HFF-Myc (cell line): ENCODE measurements around the gene ING3.
A peak's percentile ranks its signal among the peaks of the same experiment; 100 is the strongest.

ENCODE experiments used
- DNase-seq: peaks from one replicate; pipeline ENCODE4 v3.0.0-alpha.2; 2011; ENCODE audit warnings: low read depth; ENCODE audit errors: extremely low read depth
- H3K4me3 ChIP-seq: replicated peaks from 2 replicates; pipeline ENCODE4 v1.5.1; 2011; ENCODE audit warnings: low read depth, mild to moderate bottlenecking, control low read depth, low read length
- TF ChIP-seq, protein P1 (sequence below): IDR thresholded peaks from 2 replicates; pipeline ENCODE4 v1.5.1; 2012; ENCODE audit warnings: mild to moderate bottlenecking, low read depth, low read length, control low read depth; ENCODE audit errors: missing control alignments

ING3 gene

DNA sequence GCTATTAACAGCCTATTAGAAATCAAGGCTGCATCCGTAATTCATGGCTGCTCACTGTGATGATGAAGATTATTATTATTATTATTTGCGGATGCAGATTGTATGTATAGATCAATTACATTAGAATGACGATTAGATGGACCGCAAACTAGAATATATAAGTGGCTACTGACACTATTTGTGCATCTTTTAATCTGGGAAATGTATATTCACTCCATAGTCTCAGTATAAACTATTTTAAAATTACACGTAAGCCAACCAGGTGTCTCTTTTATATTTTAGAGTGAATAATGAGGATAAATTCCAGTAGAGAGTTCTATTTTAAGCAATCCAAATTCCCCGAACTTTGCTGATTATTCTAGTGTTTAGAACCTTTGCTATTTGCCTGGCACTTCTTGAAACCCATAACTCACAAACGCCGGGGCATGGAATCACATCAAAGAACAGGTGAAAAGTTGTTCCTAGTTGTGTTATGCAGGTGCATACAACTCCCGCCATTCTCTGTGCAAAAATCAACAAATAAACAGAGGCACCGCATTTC is 509 bp upstream of the ING3 start:
- DNase-seq, result no peak
- H3K4me3 ChIP-seq, result peak overlapping the region; percentile 71
- TF ChIP-seq, protein P1, sequence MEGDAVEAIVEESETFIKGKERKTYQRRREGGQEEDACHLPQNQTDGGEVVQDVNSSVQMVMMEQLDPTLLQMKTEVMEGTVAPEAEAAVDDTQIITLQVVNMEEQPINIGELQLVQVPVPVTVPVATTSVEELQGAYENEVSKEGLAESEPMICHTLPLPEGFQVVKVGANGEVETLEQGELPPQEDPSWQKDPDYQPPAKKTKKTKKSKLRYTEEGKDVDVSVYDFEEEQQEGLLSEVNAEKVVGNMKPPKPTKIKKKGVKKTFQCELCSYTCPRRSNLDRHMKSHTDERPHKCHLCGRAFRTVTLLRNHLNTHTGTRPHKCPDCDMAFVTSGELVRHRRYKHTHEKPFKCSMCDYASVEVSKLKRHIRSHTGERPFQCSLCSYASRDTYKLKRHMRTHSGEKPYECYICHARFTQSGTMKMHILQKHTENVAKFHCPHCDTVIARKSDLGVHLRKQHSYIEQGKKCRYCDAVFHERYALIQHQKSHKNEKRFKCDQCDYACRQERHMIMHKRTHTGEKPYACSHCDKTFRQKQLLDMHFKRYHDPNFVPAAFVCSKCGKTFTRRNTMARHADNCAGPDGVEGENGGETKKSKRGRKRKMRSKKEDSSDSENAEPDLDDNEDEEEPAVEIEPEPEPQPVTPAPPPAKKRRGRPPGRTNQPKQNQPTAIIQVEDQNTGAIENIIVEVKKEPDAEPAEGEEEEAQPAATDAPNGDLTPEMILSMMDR, result no peak

DNA sequence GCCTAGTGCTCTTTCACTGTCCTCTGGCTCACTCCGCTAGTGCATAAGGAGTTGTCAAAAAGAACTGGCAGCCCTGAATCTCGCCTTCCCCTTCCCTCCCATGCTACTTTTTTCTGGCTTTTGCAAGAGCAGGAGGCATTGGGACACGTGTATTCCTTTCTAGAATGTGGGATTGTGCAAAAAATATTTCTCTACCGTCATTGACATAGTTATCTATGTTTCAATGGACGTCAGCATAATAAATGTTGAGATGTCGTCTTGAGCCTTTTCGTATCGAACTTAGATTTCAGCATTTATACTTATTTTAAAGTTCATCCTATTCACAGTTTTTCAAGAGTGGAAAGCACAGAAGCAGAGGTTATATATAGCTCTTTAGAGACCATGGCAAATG is 727 bp downstream of the ING3 start:
- no peak for DNase-seq
- TF ChIP-seq, protein P1, result no peak
- peak overlapping the region; percentile 71 for H3K4me3 ChIP-seq

- no peak for DNase-seq
Observed at GRCh38 chr7:120951826-120952225, 1.2 kb downstream of the ING3 start.

GRCh38 chr7:120955577-120956149 is 5.1 kb downstream of the ING3 start:
- TF ChIP-seq, protein P1, result no peak
- no peak overlapping the region for H3K4me3 ChIP-seq
- DNase-seq, result no peak

More at GRCh38 chr7:120951826-120952225, 1.2 kb downstream of the ING3 start:
- TF ChIP-seq, protein P1, result no peak
- peak overlapping the region; percentile 71 for H3K4me3 ChIP-seq

GRCh38 chr7:120959929-120960484 is 9.4 kb downstream of the ING3 start:
- TF ChIP-seq, protein P1, result no peak
- H3K4me3 ChIP-seq, result no peak overlapping the region
- no peak for DNase-seq

DNA sequence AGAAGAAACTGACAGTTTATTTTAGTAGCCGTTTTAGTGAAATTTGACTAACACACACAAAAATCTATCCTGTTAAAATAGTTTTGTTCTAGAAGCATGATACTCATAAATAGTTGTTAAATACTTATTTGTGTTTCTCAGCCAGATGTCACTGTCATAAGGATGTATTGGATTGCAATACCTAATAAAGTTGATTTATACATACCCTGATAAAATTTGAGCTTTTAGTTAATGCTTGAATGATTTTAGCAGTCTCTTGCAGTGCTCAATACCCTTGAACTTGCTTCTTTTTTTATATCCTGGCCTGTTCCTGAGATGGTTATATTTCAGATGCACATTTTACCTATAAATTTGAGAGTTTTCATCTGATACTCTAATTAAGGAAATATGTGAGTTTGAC is 10.1 kb downstream of the ING3 start:
- no peak for DNase-seq
- TF ChIP-seq, protein P1, result no peak
- no peak overlapping the region for H3K4me3 ChIP-seq

DNA sequence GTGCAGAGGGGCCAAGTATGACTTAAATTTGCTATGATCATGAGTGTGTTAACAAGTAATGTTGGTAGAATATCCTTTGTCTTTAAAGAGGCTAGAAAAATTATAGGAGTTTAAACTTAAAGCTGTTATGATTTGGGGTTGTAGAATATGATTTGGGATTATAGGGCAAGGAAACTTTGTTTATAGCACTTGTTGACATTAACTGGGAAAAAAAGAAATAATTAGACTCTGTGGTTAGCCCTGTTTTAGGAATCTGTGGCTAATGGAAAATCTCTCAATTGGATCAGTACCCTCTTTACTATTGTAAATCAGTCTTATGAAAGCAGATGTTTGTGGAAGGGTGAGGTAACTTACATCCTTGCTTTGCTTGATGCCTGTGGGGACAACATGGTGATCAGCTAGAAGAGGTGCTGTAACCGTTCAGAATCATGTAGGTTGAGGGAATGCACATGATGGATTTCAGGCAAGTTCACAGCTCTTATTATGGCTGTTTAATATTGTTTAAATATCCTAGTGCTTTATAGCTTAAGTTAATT is 11.1 kb downstream of the ING3 start:
- TF ChIP-seq, protein P1, result no peak
- H3K4me3 ChIP-seq, result no peak overlapping the region
- DNase-seq, result no peak
